K562 (cell line): Measurements from ENCODE around the gene BMP6. TPM values are rescaled to one million over a fixed set of nuclear protein-coding genes. Genes with fewer than 3 reads are reported as not detected.

Experiments
- ATF1 ChIP-seq, 2 experiments: fragments of 450-650 bp in 1 of 2; IDR thresholded peaks; 2 replicates each; pipeline ENCODE4 v1.6.1; 2016; ENCODE audit warnings: missing compliant biosample characterization in 1 of 2, missing genetic modification characterization in 1 of 2
- CXXC5 ChIP-seq: fragments of 250-450 bp; sonication (Bioruptor Pico); IDR thresholded peaks from 2 replicates; pipeline ENCODE4 v1.8.0; 2022; ENCODE audit warnings: inconsistent platforms, mild to moderate bottlenecking, moderate library complexity
- EP400 ChIP-seq: fragments of 450-650 bp; IDR thresholded peaks from 2 replicates; pipeline ENCODE4 v1.6.1; 2017; ENCODE audit warnings: antibody characterized with exemption, mild to moderate bottlenecking, moderate library complexity
- FOXP1 ChIP-seq: sonication (generic); formaldehyde crosslinking; IDR thresholded peaks from 2 replicates; pipeline ENCODE4 v1.8.0; 2022; ENCODE audit warnings: mild to moderate bottlenecking, missing genetic modification reagents
- KLF6 ChIP-seq: fragments of 250-450 bp; sonication (Bioruptor Pico); IDR thresholded peaks from 2 replicates; pipeline ENCODE4 v1.4.0; 2020; ENCODE audit warnings: mild to moderate bottlenecking, moderate library complexity, borderline replicate concordance
- MGA ChIP-seq: fragments of 450-650 bp; IDR thresholded peaks from 2 replicates; pipeline ENCODE4 v1.6.1; 2016; ENCODE audit warnings: mild to moderate bottlenecking, moderate library complexity
- PTRF ChIP-seq: fragments of 450-650 bp; IDR thresholded peaks from 2 replicates; pipeline ENCODE4 v1.6.1; 2016; ENCODE audit warnings: mild to moderate bottlenecking, missing genetic modification characterization, missing compliant biosample characterization
- SMARCA5 ChIP-seq: fragments of 450-650 bp; IDR thresholded peaks from 2 replicates; pipeline ENCODE4 v1.6.1; 2016
- TFAP4 ChIP-seq: sonication (generic); formaldehyde crosslinking; IDR thresholded peaks from 2 replicates; pipeline ENCODE4 v1.8.0; 2022; ENCODE audit warnings: missing genetic modification reagents, mild to moderate bottlenecking, moderate library complexity, borderline replicate concordance
- USF1 ChIP-seq: sonication (generic); formaldehyde crosslinking; IDR thresholded peaks from 2 replicates; pipeline ENCODE4 v1.9.0; 2022; ENCODE audit warnings: mild to moderate bottlenecking, missing genetic modification reagents
- XRCC5 ChIP-seq: fragments of 200-400 bp; formaldehyde crosslinking; IDR thresholded peaks from 2 replicates; pipeline ENCODE4 v1.6.1; 2017; ENCODE audit warnings: low read depth, mild to moderate bottlenecking, low read length
- ZC3H4 ChIP-seq: sonication (generic); formaldehyde crosslinking; IDR thresholded peaks from 2 replicates; pipeline ENCODE4 v1.9.0; 2021; ENCODE audit warnings: missing genetic modification reagents, borderline replicate concordance
- ZFX ChIP-seq: sonication (generic); formaldehyde crosslinking; IDR thresholded peaks from 2 replicates; pipeline ENCODE4 v1.8.0; 2022; ENCODE audit warnings: mild to moderate bottlenecking, missing genetic modification reagents, moderate library complexity
- polyA plus RNA-seq, 8 experiments: library from polyadenylated mRNA; depleted of rRNA in 4 of 8; stranded (reverse) in 5 of 8; unstranded in 3 of 8; fragments of >200 nt; fragmentation: Nextera tagmentation in 2 of 8; fragmentation: Illumina TruSeq in 1 of 8; extraction: Ambion mirVana in 2 of 8; extraction: Trizol in 1 of 8; gene quantifications; 2 replicates each; pipeline versions ENCODE4 v1.2.1 to v1.2.3, GENCODE V29; 2011 to 2014; ENCODE audit warnings: inconsistent platforms in 1 of 8, missing spikeins in 1 of 8
- total RNA-seq, 7 experiments: library from RNA; depleted of rRNA in 6 of 7; stranded (reverse); fragments of >200 nt in 6 of 7; fragmentation: Illumina TruSeq in 2 of 7; extraction: Trizol in 2 of 7; gene quantifications; 2 replicates each; pipeline versions ENCODE4 v1.2.1 to v1.2.3, GENCODE V29; 2011 to 2021; ENCODE audit warnings: low replicate concordance in 1 of 7

BMP6 gene
- total and polyA plus RNA-seq, 9 of the 15 experiments (the other 6 are each of a cell fraction or from before 2014, with no cell fraction given): 0.01 to 0.13 (median 0.06) TPM; not detected in 3

- peak; percentile 74; the same call in 1 of the 2 replicates for TF ChIP-seq FOXP1 (CRISPR knock-in tag)
- peak; percentile 78 for TF ChIP-seq TFAP4 (CRISPR knock-in tag)
- peak; percentile 94 for TF ChIP-seq MGA
- peak; percentile 94 for TF ChIP-seq EP400
- peak; percentile 92 for TF ChIP-seq ZFX
- TF ChIP-seq PTRF (tag): no peak
- TF ChIP-seq USF1 (CRISPR knock-in tag): peak; percentile 61
- no peak for TF ChIP-seq SMARCA5
- TF ChIP-seq ZC3H4 (CRISPR knock-in tag): peak; percentile 81; the same call in 1 of the 2 replicates
- TF ChIP-seq KLF6 (CRISPR knock-in tag): no peak
- TF ChIP-seq XRCC5: no peak
- no peak for TF ChIP-seq ATF1 (CRISPR knock-in tag; IDR thresholded peaks at IDR 0.05)
- peak; percentile 57 for TF ChIP-seq ATF1 (tag; IDR thresholded peaks at IDR 0.05)
- peak; percentile 54 for TF ChIP-seq CXXC5
These were observed 183.7 kb downstream of the BMP6 start (continued) for GRCh38 chr6:7909323-7910276.
